Right renal cortex interstitium (tissue), 3 donors: ENCODE data around the gene ADGRD1. TPM values are rescaled to one million over a fixed set of nuclear protein-coding genes. Genes with fewer than 3 reads are reported as not detected.

ENCODE experiments used
- DNase-seq, 3 donors: peaks; one replicate each; pipeline ENCODE4 v3.0.0-alpha.2; 2013; ENCODE audit warnings: low read depth in 3 of 3, low spot score in 2 of 3
- polyA plus RNA-seq, 3 donors: library from polyadenylated mRNA; unstranded; fragments of 120-200 nt; gene quantifications; one replicate each; pipeline ENCODE4 v1.2.1, GENCODE V29; 2013; ENCODE audit not compliant: insufficient read length in 3 of 3

The ADGRD1 gene
- polyA plus RNA-seq, 3 donors = 12.5 to 15.5 (median 14.5) TPM

- no peak for DNase-seq
Observed at GRCh38 chr12:131085125-131085815, 131.6 kb downstream of the ADGRD1 start.

GRCh38 chr12:131085816-131086591 is 132.3 kb downstream of the ADGRD1 start:
- no peak for DNase-seq

- DNase-seq = no peak
Observed at GRCh38 chr12:131087302-131087818, 133.7 kb downstream of the ADGRD1 start.

- no peak for DNase-seq
Observed at GRCh38 chr12:131087991-131088700, 134.4 kb downstream of the ADGRD1 start.

- DNase-seq = no peak
Observed at GRCh38 chr12:131088701-131089530, 135.2 kb downstream of the ADGRD1 start.

GRCh38 chr12:131089531-131090273 is 136.0 kb downstream of the ADGRD1 start:
- DNase-seq = no peak

GRCh38 chr12:131090274-131091210 is 136.8 kb downstream of the ADGRD1 start:
- DNase-seq = no peak

- no peak for DNase-seq
Observed at GRCh38 chr12:131091413-131091975, 137.8 kb downstream of the ADGRD1 start.

- no peak for DNase-seq
Observed at GRCh38 chr12:131091976-131092691, 138.4 kb downstream of the ADGRD1 start.

- no peak for DNase-seq
Observed at GRCh38 chr12:131092901-131093603, 139.3 kb downstream of the ADGRD1 start.

GRCh38 chr12:131093604-131093955 is 139.9 kb downstream of the ADGRD1 start:
- DNase-seq = no peak

GRCh38 chr12:131093971-131094830 is 140.5 kb downstream of the ADGRD1 start:
- no peak for DNase-seq

- DNase-seq = no peak
Observed at GRCh38 chr12:131094831-131095805, 141.4 kb downstream of the ADGRD1 start.

- no peak for DNase-seq
Observed at GRCh38 chr12:131095826-131096680, 142.3 kb downstream of the ADGRD1 start.
